GM12878 (cell line): ENCODE measurements around the gene ITPR2. TPM values are rescaled to one million over a fixed set of nuclear protein-coding genes. Genes with fewer than 3 reads are reported as not detected.

ENCODE experiments used
- ATAC-seq: fragments of 200-7000 bp; cut with Tn5 transposase; 3 replicates; pipeline ENCODE4 v1.9.1; 2020; ENCODE audit warnings: mild to moderate bottlenecking, moderate library complexity
- BruUV-seq: library from RNA; stranded (reverse); fragments of 400-500 nt; replicated peaks from 2 replicates; lab custom pipeline; 2021; lab: Mats Ljungman, UMichigan
- CTCF ChIA-PET: fragments of 300-600 bp; sonication (Branson Sonifier 250); formaldehyde crosslinking; extraction: SDS; loops from one replicate; lab custom pipeline; 2021; ENCODE audit warnings: inconsistent platforms; lab: Yijun Ruan, JAX
- POLR2A ChIA-PET: fragments of 350-600 bp; formaldehyde crosslinking; extraction: SDS; loops from one replicate; lab custom pipeline; 2021; ENCODE audit warnings: inconsistent platforms; lab: Charles Lee
- RAD21 ChIA-PET: fragments of 300-600 bp; sonication (Branson Sonifier 250); formaldehyde crosslinking; loops from one replicate; lab custom pipeline; 2023; ENCODE audit warnings: antibody characterized with exemption; ENCODE audit not compliant: unreplicated experiment; lab: Charles Lee
- SMC1A ChIA-PET: fragments of 300-600 bp; sonication (Branson Sonifier 250); formaldehyde crosslinking; loops from one replicate; lab custom pipeline; 2023; ENCODE audit not compliant: unreplicated experiment, uncharacterized antibody; lab: Charles Lee
- DNase-seq: peaks from one replicate; pipeline ENCODE4 v3.0.0-alpha.2; 2011; ENCODE audit warnings: low read depth, low spot score
- FAIRE-seq: peaks from 3 replicates; lab custom pipeline; 2011; peaks lifted over from hg19 to GRCh38; lab: Jason Lieb, UNC
- H2AFZ ChIP-seq: 2 replicates; pipeline ENCODE4 v1.6.0; 2011; ENCODE audit warnings: low read depth, low read length, control low read depth; ENCODE audit not compliant: control insufficient read depth
- H3K27ac ChIP-seq: 2 replicates; pipeline ENCODE4 v1.5.1; 2011; ENCODE audit warnings: control low read depth; ENCODE audit not compliant: control insufficient read depth, insufficient read depth
- H3K27me3 ChIP-seq, 2 experiments: replicated peaks in 1 of 2; 2 replicates each; pipeline versions ENCODE4 v1.6.0 to v1.6.1; 2011; ENCODE audit warnings: low read length in 1 of 2; ENCODE audit not compliant: control insufficient read depth in 2 of 2, insufficient read depth in 2 of 2
- H3K36me3 ChIP-seq, 2 experiments: 2 replicates each; pipeline ENCODE4 v1.5.1; 2011; ENCODE audit warnings: low read length in 1 of 2; ENCODE audit not compliant: control insufficient read depth in 2 of 2, insufficient read depth in 2 of 2
- H3K4me1 ChIP-seq: 2 replicates; pipeline ENCODE4 v1.6.1; 2011; ENCODE audit warnings: mild to moderate bottlenecking, low read length, moderate library complexity, mixed read lengths; ENCODE audit not compliant: control insufficient read depth, insufficient read depth
- H3K4me2 ChIP-seq: 2 replicates; pipeline ENCODE4 v1.6.0; 2011; ENCODE audit warnings: control low read depth; ENCODE audit not compliant: control insufficient read depth, insufficient read depth
- H3K4me3 ChIP-seq: fragments of 200-600 bp; sonication (generic); 2 replicates; pipeline ENCODE4 v1.5.1; 2016
- H3K79me2 ChIP-seq: 2 replicates; pipeline ENCODE4 v1.6.0; 2011; ENCODE audit warnings: low read length; ENCODE audit not compliant: control insufficient read depth, insufficient read depth
- H3K9ac ChIP-seq: 2 replicates; pipeline ENCODE4 v1.8.0; 2011; ENCODE audit warnings: low read length, control low read depth, mixed read lengths; ENCODE audit not compliant: control insufficient read depth, insufficient read depth
- H3K9me3 ChIP-seq: replicated peaks from 3 replicates; pipeline ENCODE4 v1.5.1; 2011; ENCODE audit warnings: mild to moderate bottlenecking, low read length; ENCODE audit not compliant: control insufficient read depth, insufficient read depth
- H4K20me1 ChIP-seq: 2 replicates; pipeline ENCODE4 v1.6.0; 2011; ENCODE audit not compliant: control insufficient read depth, insufficient read depth
- CBX5 ChIP-seq: sonication (generic); IDR thresholded peaks from 2 replicates; pipeline ENCODE4 v1.6.1; 2016; ENCODE audit warnings: low read depth, moderate library complexity, mild to moderate bottlenecking, inconsistent platforms
- EP300 ChIP-seq, 2 experiments: fragments of 150-350 bp in 1 of 2; IDR thresholded peaks; 2 replicates each; pipeline ENCODE4 v1.6.1; 2011 to 2012; ENCODE audit warnings: low read depth in 2 of 2, low read length in 2 of 2, borderline replicate concordance in 1 of 2, improper control_type of control experiment in 1 of 2, inconsistent platforms in 1 of 2; ENCODE audit not compliant: control insufficient read depth in 1 of 2
- IRF4 ChIP-seq: IDR thresholded peaks from 2 replicates; pipeline ENCODE4 v1.6.1; 2011; ENCODE audit warnings: low read depth, low read length
- KLF5 ChIP-seq: fragments of 450-650 bp; IDR thresholded peaks from 2 replicates; pipeline ENCODE4 v1.6.1; 2014; ENCODE audit warnings: mild to moderate bottlenecking; ENCODE audit not compliant: partially characterized antibody
- RAD21 ChIP-seq: IDR thresholded peaks from 2 replicates; pipeline ENCODE4 v1.6.1; 2011; ENCODE audit warnings: mild to moderate bottlenecking, low read depth, low read length, moderate library complexity; ENCODE audit not compliant: insufficient read depth
- RELA ChIP-seq: fragments of 450-650 bp; IDR thresholded peaks from 2 replicates; pipeline ENCODE4 v1.8.0; 2014; ENCODE audit warnings: borderline replicate concordance; ENCODE audit not compliant: partially characterized antibody
- SMC3 ChIP-seq: IDR thresholded peaks from 2 replicates; pipeline ENCODE4 v1.6.1; 2011; ENCODE audit warnings: low read length, improper control_type of control experiment, borderline replicate concordance
- WGBS: methylation state at CpG from one replicate; pipeline ENCODE4 v1.1.6; 2016; ENCODE audit warnings: low lambda C conversion rate; ENCODE audit not compliant: insufficient replicate concordance, insufficient coverage; ENCODE audit errors: missing lambda C conversion rate; 5-methylcytosine and 5-hydroxymethylcytosine counted together
- in situ Hi-C: fragments of 300-500 bp; cut with MboI; formaldehyde crosslinking; loops from 9 replicates; pipeline ENCODE4 v1.14.3; 2018; ENCODE audit warnings: mixed read lengths
- intact Hi-C: fragments of 100-400 bp; cut with micrococcal nuclease; formaldehyde crosslinking; loops from one replicate; pipeline ENCODE4 v1.14.2; 2022; ENCODE audit not compliant: unreplicated experiment
- polyA plus RNA-seq, 11 experiments: library from polyadenylated mRNA; depleted of rRNA in 4 of 11; unstranded in 6 of 11; stranded (reverse) in 5 of 11; fragments of >200 nt; fragmentation: Nextera tagmentation in 4 of 11; fragmentation: Illumina TruSeq in 1 of 11; extraction: Ambion mirVana in 4 of 11; extraction: Trizol in 1 of 11; gene quantifications; 1 replicate in 1 of 11; 2 replicates in 10 of 11; pipeline versions ENCODE4 v1.2.1 to v1.2.3, GENCODE V29; 2011 to 2016; ENCODE audit warnings: inconsistent platforms in 2 of 11, missing spikeins in 2 of 11, low read depth in 1 of 11
- total RNA-seq, 4 experiments: library from RNA; depleted of rRNA in 3 of 4; stranded (reverse); fragments of >200 nt in 3 of 4; fragmentation: Illumina TruSeq in 1 of 4; extraction: Trizol in 1 of 4; gene quantifications; 2 replicates each; pipeline versions ENCODE4 v1.2.1 to v1.2.3, GENCODE V29; 2013 to 2021
- TF ChIP-seq, protein P1 (sequence below): fragments of 150-350 bp; IDR thresholded peaks from 2 replicates; pipeline ENCODE4 v1.6.1; 2014; ENCODE audit warnings: mild to moderate bottlenecking, low read depth, low read length
- TF ChIP-seq, protein P2 (sequence below), 3 experiments: IDR thresholded peaks in 2 of 3; conservative IDR thresholded peaks in 1 of 3; 2 replicates each; pipeline ENCODE4 v1.5.1; 2011; ENCODE audit warnings: low read depth in 3 of 3, low read length in 3 of 3, mild to moderate bottlenecking in 3 of 3, control low read depth in 2 of 3, moderate library complexity in 2 of 3, inconsistent platforms in 1 of 3, mixed read lengths in 1 of 3; ENCODE audit not compliant: control insufficient read depth in 2 of 3, insufficient read depth in 1 of 3; ENCODE audit errors: extremely low read depth in 1 of 3
- TF ChIP-seq, protein P3 (sequence below): IDR thresholded peaks from 2 replicates; pipeline ENCODE4 v1.6.1; 2011; ENCODE audit warnings: borderline replicate concordance, low read depth, mild to moderate bottlenecking, moderate library complexity, mixed read lengths, low read length; ENCODE audit not compliant: insufficient read depth; ENCODE audit errors: extremely low read length

ITPR2 gene
- total and polyA plus RNA-seq, 10 of the 15 experiments (the other 5 are each of a cell fraction or from before 2014, with no cell fraction given): 7.5 to 76.2 (median 47.1) TPM

DNA sequence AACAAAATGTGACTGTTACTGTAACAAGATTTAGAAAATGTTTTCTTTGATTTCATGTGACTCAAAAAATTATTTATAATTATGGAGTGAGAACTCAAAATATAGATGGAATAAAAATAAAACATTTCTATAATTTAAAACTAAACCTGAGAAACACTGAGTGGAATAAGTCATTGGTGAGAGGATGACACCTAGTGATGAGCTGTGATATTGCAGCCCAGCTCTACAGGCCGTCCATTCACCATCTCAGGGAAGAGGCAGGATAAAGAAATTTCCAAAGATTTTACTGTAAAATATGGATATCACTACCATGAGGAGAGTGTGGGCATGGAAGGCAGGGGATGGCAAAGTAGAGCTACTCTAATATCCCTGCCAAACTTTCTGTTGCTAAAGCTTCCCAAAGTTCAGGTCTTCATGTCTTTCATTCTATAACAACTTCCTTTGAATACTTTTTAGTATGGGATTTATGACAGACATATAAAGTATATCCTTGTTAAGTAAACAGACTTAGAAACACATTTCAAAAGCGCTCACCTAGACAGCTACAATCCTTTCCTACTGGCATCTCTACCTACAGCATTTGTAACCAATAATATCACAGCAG is 308.0 kb downstream of the ITPR2 start:
- H3K36me3 ChIP-seq: peaks cover 1 to 2% of the 10 kb centered on the region in 2 experiments; a peak in 2 of 4 replicates
- intact Hi-C loops: loop anchor here (5.0 kb wide), 1 partner anchor 93 kb away; no protein-coding TSS in a partner anchor
- no peak overlapping the region for H3K27ac ChIP-seq
- H3K27me3 ChIP-seq: no peaks in the 10 kb centered on the region
- H2AFZ ChIP-seq: no peak overlapping the region
- peaks cover 10% of the 10 kb centered on the region; the same call in 2 of the 3 replicates for H3K9me3 ChIP-seq
- H3K4me3 ChIP-seq: no peak overlapping the region
- 95% methylated on average over 2 of the region's 2 CpGs for WGBS
- ChIA-PET RAD21 (interaction anchor here (1.0 kb wide), 1 partner anchor 406 kb away, joined by 3 read pairs; no protein-coding TSS in a partner anchor), SMC1A (interaction anchor here (1.0 to 3.7 kb wide), 5 partner anchors 27 to 428 kb away, joined by 4 to 18 read pairs (median 4); no protein-coding TSS in a partner anchor), CTCF (interaction anchor here (0.7 to 2.3 kb wide), 13 partner anchors 8 to 428 kb away, joined by 3 to 10 read pairs (median 3); no protein-coding TSS in a partner anchor), POLR2A (no interaction called here)
- no peak overlapping the region for H3K4me2 ChIP-seq
- no peak overlapping the region for H3K9ac ChIP-seq
- peaks cover 2% of the 10 kb centered on the region; the same call in 1 of the 2 replicates for H3K4me1 ChIP-seq
- no TSS peak for BruUV-seq
- no peaks in the 10 kb centered on the region for H4K20me1 ChIP-seq
- peak; percentile 28; the same call in 1 of the 2 replicates for TF ChIP-seq RAD21
- TF ChIP-seq EP300 (IDR thresholded peaks at IDR 0.05; ENCODE audit: borderline replicate concordance in 1 of 2, control insufficient read depth in 1 of 2, low read depth in 2 of 2, low read length in 2 of 2): no peak
- TF ChIP-seq KLF5: no peak
- TF ChIP-seq, protein P1, sequence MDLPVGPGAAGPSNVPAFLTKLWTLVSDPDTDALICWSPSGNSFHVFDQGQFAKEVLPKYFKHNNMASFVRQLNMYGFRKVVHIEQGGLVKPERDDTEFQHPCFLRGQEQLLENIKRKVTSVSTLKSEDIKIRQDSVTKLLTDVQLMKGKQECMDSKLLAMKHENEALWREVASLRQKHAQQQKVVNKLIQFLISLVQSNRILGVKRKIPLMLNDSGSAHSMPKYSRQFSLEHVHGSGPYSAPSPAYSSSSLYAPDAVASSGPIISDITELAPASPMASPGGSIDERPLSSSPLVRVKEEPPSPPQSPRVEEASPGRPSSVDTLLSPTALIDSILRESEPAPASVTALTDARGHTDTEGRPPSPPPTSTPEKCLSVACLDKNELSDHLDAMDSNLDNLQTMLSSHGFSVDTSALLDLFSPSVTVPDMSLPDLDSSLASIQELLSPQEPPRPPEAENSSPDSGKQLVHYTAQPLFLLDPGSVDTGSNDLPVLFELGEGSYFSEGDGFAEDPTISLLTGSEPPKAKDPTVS: no peak
- peak; percentile 5; the same call in 1 of the 2 replicates for TF ChIP-seq SMC3
- TF ChIP-seq CBX5: peak; percentile 94
- TF ChIP-seq IRF4: no peak
- TF ChIP-seq, protein P2, sequence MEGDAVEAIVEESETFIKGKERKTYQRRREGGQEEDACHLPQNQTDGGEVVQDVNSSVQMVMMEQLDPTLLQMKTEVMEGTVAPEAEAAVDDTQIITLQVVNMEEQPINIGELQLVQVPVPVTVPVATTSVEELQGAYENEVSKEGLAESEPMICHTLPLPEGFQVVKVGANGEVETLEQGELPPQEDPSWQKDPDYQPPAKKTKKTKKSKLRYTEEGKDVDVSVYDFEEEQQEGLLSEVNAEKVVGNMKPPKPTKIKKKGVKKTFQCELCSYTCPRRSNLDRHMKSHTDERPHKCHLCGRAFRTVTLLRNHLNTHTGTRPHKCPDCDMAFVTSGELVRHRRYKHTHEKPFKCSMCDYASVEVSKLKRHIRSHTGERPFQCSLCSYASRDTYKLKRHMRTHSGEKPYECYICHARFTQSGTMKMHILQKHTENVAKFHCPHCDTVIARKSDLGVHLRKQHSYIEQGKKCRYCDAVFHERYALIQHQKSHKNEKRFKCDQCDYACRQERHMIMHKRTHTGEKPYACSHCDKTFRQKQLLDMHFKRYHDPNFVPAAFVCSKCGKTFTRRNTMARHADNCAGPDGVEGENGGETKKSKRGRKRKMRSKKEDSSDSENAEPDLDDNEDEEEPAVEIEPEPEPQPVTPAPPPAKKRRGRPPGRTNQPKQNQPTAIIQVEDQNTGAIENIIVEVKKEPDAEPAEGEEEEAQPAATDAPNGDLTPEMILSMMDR (IDR thresholded peaks at IDR 0.05 in 2 of 3, conservative IDR thresholded peaks at IDR 0.05 in 1 of 3; ENCODE audit: control insufficient read depth in 2 of 3, extremely low read depth in 1 of 3, insufficient read depth in 1 of 3, low read depth in 3 of 3, low read length in 3 of 3): peak; percentile 33 to 71 (median 56)
- no peak for TF ChIP-seq RELA
- TF ChIP-seq, protein P3, sequence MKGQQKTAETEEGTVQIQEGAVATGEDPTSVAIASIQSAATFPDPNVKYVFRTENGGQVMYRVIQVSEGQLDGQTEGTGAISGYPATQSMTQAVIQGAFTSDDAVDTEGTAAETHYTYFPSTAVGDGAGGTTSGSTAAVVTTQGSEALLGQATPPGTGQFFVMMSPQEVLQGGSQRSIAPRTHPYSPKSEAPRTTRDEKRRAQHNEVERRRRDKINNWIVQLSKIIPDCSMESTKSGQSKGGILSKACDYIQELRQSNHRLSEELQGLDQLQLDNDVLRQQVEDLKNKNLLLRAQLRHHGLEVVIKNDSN: no peak
- peak; percentile 7 for FAIRE-seq
- peak; percentile 31; the same call in 1 of the 3 replicates for ATAC-seq
- no peaks in the 10 kb centered on the region for H3K79me2 ChIP-seq
- in situ Hi-C loops: no loop called here
- DNase-seq: no peak
